ENCODE data around the gene DAP.

The DAP gene

DNA sequence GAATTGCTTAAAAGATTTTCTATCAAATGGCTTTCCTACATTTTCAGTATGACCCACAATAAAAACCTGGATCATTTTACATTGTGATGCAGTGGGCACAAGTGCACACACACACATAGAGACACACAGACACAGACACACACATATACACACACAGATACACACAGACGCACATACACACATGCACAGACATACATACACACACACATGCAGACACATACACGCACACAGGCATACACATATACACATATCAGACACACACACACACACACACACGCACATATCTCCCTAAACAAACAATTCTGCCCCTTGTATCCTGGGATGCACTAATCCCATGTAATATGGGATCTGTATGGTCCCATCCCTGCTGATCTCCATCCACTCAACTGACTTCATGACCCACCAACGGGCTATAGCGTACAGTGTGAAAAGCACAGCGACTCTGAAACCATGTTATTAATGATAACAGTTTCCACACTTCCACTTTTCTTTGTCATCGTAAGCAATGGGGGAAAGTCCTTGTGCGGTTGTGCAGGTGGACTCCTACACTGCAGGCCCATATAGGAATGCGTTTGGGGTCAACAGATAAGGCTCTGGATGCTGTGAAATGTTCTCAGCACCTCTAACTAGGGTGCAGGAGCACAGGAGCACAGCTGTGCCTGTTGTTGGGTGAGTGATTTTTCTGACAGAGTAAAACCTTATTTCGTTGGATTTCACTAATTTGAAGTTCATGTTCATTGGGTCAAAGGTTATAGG is 52.7 kb downstream of the DAP start:
- Histone ChIP-seq H3K27me3 (ENCODE audit: control insufficient read depth, insufficient read depth, low read length) (no peaks in the 10 kb centered on the region), H3K9me3 (ENCODE audit: control insufficient read depth, low read length) (no peaks in the 10 kb centered on the region), H3K4me2 (ENCODE audit: low read length) (no peak overlapping the region), H3K79me2 (peaks cover 6% of the 10 kb centered on the region), H3K36me3 (ENCODE audit: control insufficient read depth, insufficient read depth, low read length) (no peaks in the 10 kb centered on the region), H3K27ac (no peak overlapping the region), H3K4me1 (no peaks in the 10 kb centered on the region), H3K9ac (no peak overlapping the region), H2AFZ (no peak overlapping the region), H3K4me3 (ENCODE audit: low read depth, low read length) (no peak overlapping the region)
- TF ChIP-seq, protein P1, sequence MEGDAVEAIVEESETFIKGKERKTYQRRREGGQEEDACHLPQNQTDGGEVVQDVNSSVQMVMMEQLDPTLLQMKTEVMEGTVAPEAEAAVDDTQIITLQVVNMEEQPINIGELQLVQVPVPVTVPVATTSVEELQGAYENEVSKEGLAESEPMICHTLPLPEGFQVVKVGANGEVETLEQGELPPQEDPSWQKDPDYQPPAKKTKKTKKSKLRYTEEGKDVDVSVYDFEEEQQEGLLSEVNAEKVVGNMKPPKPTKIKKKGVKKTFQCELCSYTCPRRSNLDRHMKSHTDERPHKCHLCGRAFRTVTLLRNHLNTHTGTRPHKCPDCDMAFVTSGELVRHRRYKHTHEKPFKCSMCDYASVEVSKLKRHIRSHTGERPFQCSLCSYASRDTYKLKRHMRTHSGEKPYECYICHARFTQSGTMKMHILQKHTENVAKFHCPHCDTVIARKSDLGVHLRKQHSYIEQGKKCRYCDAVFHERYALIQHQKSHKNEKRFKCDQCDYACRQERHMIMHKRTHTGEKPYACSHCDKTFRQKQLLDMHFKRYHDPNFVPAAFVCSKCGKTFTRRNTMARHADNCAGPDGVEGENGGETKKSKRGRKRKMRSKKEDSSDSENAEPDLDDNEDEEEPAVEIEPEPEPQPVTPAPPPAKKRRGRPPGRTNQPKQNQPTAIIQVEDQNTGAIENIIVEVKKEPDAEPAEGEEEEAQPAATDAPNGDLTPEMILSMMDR (IDR thresholded peaks at IDR 0.05) = no peak

DNA sequence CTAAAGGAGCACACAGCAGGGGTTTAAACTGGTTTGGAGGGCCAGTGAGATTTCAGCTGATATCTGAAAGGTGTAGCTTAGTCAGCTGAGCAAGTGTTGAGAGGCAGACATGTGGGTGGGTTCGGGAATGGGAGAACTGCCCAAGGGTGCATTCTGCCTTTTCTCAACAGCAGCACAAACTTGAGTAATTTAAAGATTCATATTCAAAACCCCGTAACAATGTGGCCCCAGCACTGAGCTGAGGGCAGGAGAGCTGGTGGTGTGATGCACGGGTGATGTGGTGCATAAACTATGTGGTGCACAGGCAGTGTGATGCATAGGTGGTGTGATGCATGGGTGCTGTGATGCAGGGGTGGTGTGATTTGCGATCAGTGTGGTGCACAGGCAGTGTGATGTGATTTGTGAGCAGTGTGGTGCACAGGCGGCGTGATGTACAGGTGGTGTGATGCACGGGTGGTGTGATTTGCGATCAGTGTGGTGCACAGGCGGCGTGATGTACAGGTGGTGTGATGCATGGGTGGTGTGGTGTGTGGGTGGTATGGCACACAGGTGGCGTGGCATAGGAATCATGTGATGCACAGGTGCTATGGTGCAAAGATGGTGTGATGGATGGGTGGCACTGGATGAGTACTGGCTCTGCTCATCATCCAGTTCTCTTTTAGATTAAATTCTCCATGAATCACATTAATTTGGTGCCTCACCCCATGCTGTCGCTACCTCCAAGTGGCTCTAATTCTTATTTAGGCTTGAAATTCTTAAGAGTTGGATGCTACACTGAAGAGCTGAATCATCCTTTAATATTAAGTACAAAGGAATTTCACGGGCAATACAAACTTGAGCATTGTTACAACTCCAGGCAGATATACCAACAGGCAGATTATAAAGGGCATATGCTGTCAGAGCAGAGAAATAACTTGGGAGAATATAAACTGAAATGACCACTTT is 53.6 kb downstream of the DAP start:
- Histone ChIP-seq H3K4me2 (ENCODE audit: low read length) (no peak overlapping the region), H3K4me3 (ENCODE audit: low read depth, low read length) (no peak overlapping the region), H3K36me3 (ENCODE audit: control insufficient read depth, insufficient read depth, low read length) (no peaks in the 10 kb centered on the region), H3K27me3 (ENCODE audit: control insufficient read depth, insufficient read depth, low read length) (no peaks in the 10 kb centered on the region), H3K9ac (no peak overlapping the region), H2AFZ (no peak overlapping the region), H3K27ac (no peak overlapping the region), H3K4me1 (no peaks in the 10 kb centered on the region), H3K9me3 (ENCODE audit: control insufficient read depth, low read length) (no peaks in the 10 kb centered on the region), H3K79me2 (peaks cover 4% of the 10 kb centered on the region)
- TF ChIP-seq, protein P1 (IDR thresholded peaks at IDR 0.05) = no peak

DNA sequence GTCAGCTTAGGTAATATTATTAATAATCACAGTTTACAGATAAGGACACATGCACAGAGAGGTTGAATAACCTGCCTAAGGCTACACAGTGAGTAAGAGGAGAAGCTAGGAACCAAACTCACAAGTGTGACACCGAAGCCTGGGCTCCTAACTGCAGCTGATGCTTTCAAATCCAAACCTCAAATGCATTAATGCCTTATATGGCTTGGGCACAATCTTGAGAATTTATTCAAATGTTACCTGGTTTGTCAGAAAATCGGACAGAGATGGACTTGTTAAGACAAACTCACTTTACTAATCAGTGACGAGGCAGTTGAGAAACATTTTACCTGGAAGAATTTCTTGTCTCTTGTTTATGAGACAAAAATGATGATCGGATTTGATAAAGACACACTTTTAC is 54.7 kb downstream of the DAP start:
- Histone ChIP-seq H3K9ac (no peak overlapping the region), H3K4me1 (no peaks in the 10 kb centered on the region), H3K79me2 (peaks cover 4% of the 10 kb centered on the region)

DNA sequence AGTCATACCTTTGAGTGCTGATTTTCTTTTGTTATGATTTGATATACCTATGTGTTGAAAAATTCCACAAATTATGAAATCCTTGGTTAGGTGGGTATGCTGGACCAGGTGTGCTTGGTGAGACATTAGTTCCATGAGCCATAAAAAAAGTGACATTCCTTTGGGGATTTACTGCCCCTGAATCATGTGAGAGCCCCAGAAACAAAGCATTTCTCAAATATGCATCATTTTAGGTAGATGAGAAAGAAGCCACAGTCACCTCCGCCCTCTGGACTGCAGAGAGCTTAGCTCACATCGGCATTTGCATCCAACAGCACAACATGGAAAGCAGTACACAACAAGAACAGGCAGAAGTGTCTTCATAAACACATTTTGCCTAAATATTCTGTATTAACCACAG is 55.3 kb downstream of the DAP start:
- H3K4me3 ChIP-seq (ENCODE audit: low read depth, low read length) = no peak overlapping the region
- no peak overlapping the region for H3K9ac ChIP-seq
- no peaks in the 10 kb centered on the region for H3K27me3 ChIP-seq (ENCODE audit: control insufficient read depth, insufficient read depth, low read length)
- no peaks in the 10 kb centered on the region for H3K4me1 ChIP-seq
- H3K79me2 ChIP-seq = peaks cover 8% of the 10 kb centered on the region
- no peak overlapping the region for H3K27ac ChIP-seq
- H3K36me3 ChIP-seq (ENCODE audit: control insufficient read depth, insufficient read depth, low read length) = no peaks in the 10 kb centered on the region
- TF ChIP-seq, protein P1 (IDR thresholded peaks at IDR 0.05) = no peak
- no peak overlapping the region for H3K4me2 ChIP-seq (ENCODE audit: low read length)
- no peaks in the 10 kb centered on the region for H3K9me3 ChIP-seq (ENCODE audit: control insufficient read depth, low read length)
- no peak overlapping the region for H2AFZ ChIP-seq

More for the DNA sequence above, 54.7 kb downstream of the DAP start:
- Histone ChIP-seq H3K36me3 (ENCODE audit: control insufficient read depth, insufficient read depth, low read length) (no peaks in the 10 kb centered on the region), H3K27me3 (ENCODE audit: control insufficient read depth, insufficient read depth, low read length) (no peaks in the 10 kb centered on the region), H3K4me3 (ENCODE audit: low read depth, low read length) (no peak overlapping the region), H3K9me3 (ENCODE audit: control insufficient read depth, low read length) (no peaks in the 10 kb centered on the region), H2AFZ (no peak overlapping the region), H3K4me2 (ENCODE audit: low read length) (no peak overlapping the region), H3K27ac (no peak overlapping the region)
- TF ChIP-seq, protein P1 (IDR thresholded peaks at IDR 0.05) = no peak

Data from parathyroid adenoma (tissue), 2 donors.